Skin epidermis (tissue), 12 donors: Measurements from ENCODE around the gene LTBP1.

Source experiments
- H3K27ac ChIP-seq, 21 experiments: fragments of 200-600 bp; sonication (generic) in 11 of 21; one replicate each; pipeline ENCODE4 v1.5.0; 2020; ENCODE audit warnings: mild to moderate bottlenecking in 3 of 21, inconsistent platforms in 2 of 21, moderate library complexity in 2 of 21
- H3K4me3 ChIP-seq, 7 experiments: fragments of 200-600 bp; sonication (generic) in 2 of 7; one replicate each; pipeline ENCODE4 v1.5.0; 2020; ENCODE audit warnings: inconsistent platforms in 2 of 7, mild to moderate bottlenecking in 2 of 7, moderate library complexity in 1 of 7

The LTBP1 gene

DNA sequence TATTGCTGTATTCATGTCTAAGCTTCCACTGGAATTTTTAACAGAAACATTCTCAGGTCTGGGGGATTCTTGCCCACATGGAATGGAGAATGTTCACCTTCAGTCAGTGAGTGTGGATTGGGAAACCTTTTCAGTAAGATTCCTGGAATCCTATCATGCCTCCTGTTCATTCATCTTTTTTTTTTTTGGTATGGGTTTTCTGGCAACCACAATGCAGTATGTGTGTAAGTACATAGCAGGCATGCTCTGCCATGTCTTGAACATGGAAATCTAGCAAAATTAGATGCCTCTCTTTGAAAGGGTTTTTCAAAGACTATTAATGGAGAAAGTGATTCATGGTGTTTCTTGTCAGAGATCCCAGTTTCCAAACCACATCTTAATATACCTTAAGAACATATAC is 176.5 kb downstream of the LTBP1 start:
- H3K27ac ChIP-seq, result peak overlapping the region in 1 of 21 experiments; percentile 35

DNA sequence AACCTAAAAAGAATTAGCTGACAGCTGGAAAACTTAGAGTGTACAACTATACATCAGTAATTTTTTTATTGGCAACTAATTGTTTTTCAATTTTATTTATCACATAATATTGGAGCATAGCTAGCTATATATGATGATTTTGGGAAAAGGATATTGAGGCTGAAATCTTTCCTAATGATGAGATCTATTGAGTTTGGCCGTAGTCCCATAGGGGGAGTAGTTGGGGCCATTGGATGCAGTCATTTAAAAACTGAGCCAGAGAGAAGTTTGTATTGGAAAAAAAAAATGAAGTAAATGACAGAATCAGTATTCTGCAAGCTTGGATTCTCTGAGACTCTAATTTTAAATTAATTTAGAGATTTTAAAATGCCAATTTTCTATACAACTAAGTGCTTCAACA is 179.8 kb downstream of the LTBP1 start:
- Histone ChIP-seq H3K27ac (peak overlapping the region in 1 of 21 experiments; percentile 12), H3K4me3 (no peak overlapping the region)

More for the DNA sequence above, 176.5 kb downstream of the LTBP1 start:
- H3K4me3 ChIP-seq, result no peak overlapping the region

DNA sequence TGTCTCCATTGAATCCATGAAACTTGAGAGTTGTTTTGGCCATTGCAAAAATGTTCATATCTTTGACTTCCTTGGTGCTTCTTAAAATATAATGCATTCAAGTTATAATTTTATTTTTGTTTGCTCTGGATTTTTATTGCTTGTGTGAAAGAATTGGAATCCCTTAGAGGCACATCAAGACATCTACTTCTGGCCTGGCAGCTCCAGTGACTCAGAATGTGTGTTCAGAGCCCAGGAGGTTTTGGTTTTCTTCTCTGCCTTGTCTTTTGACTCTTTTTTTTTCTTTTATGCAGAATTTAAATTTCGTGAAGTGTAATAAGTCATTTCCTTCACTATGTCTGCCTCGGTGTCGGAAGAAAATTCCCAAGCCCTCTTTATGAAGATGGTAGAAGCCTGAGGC is 180.2 kb downstream of the LTBP1 start:
- H3K27ac ChIP-seq, result peak overlapping the region in 3 of 21 experiments; percentile 12 to 36 (median 26)
- H3K4me3 ChIP-seq, result no peak overlapping the region

DNA sequence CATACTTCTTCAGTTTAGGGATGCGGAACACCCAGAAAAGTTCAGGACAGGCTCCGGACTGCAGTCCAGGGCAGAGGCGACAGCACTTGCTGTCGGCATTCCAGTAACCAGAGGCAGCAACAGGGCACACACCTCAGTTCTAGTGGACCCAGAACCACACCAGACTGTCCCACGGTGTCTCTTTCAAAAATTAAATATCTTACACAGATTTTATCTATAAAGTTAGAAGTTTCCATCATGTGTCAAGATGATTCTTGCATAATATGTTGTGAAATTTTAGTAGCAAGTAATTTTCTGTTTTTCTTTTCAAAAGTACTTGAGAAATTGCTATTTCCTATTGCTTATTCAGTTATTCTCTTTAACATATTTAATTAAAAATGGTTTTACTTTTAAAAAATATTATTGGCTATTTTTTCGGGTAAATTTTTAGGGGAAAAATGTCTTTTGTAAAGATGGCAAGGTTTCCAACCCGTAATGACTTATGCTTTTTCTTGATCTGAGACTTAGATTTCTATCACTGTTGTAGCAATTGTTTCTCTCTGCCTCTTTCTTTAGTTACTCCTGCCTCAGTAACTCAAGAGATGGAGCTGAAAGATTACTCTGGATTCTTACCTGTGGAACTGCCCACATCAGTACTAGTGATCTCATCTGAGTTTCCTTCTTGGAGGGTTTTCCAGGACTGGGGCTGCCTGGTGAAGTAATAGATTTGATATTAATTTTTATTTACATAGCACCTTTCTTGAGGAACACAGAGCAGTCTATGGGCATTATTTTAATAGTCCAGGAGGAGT is 182.7 kb downstream of the LTBP1 start:
- H3K4me3 ChIP-seq, result no peak overlapping the region
- H3K27ac ChIP-seq, result peak overlapping the region in 1 of 21 experiments; percentile 46

DNA sequence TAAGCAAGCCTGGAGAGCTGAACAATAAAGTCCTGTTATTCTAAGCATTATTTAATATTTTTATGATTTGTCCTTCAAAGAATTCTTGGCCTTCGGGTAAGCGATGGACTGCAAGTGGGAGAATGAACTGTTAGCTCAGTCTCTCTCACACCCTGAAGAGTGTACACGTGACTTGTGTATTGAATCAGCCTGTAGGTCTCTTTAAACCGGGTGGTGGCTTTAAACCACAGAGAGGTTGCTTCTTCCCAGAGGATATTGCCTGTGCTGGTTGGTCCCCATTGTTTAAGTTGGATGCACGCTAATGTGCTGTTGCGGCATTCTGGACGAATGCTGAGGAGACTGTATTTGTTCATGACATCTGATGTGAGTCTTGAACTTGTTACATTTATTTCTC is 183.3 kb downstream of the LTBP1 start:
- Histone ChIP-seq H3K27ac (peak overlapping the region in 1 of 21 experiments; percentile 46), H3K4me3 (no peak overlapping the region)

DNA sequence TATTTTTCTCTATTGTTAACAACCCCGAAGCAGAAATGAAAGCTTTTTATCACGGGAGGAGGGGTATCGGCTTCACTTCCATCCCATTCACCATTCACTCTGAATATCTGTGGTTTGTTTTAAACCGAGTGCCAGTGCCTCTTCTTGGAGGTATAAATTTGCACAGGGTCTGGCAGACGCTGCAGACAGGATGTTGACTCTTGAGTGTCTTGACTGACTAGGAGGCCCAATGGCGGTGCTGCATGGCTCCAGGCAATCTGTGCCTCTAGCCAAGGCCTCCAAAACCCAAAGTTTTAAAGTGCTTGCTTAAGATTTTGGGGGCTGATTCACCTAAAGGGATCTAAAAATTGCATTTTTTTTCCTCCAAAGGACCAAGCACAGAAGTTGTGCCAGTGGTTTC is 183.8 kb downstream of the LTBP1 start:
- H3K4me3 ChIP-seq, result no peak overlapping the region
- no peak overlapping the region for H3K27ac ChIP-seq

DNA sequence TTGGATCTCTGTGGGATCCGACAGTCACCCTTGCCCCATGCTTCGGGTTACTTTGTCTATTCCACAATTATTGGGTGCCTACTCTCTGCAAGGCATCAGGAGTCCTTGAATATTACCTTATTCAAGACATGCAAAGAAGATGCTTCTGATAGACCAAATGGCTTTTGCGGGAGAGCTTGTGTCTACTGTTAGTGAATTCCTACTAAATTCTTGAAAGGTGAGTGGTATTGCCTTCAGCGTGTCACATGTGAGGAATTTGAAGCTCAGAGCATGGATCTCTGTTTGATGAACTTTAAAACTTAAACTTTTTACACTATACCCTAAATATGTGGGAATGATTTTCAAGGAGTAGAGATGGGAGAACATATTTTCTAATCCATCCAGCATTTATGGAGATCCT is 184.4 kb downstream of the LTBP1 start:
- no peak overlapping the region for H3K27ac ChIP-seq

DNA sequence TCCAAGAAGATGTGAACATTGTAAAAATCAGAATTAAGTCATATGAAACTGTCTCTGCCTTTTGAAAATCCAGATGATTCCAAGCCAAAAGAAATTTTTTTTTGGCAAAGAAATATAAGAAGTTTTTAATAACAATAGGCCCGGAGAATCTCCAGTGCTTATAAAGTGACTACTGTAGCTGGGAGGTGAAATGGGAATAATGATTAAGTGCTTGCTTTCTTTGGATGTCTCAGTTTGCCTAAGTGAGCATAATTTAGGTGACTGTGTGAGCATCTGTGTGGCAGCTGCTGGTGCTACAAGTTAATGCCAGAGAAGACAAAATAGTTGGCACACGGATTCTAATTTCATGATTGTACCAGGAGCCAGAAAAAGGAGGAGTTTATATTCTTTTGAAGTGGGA is 185.0 kb downstream of the LTBP1 start:
- Histone ChIP-seq H3K4me3 (no peak overlapping the region), H3K27ac (no peak overlapping the region)

More for the DNA sequence above, 184.4 kb downstream of the LTBP1 start:
- H3K4me3 ChIP-seq, result no peak overlapping the region

DNA sequence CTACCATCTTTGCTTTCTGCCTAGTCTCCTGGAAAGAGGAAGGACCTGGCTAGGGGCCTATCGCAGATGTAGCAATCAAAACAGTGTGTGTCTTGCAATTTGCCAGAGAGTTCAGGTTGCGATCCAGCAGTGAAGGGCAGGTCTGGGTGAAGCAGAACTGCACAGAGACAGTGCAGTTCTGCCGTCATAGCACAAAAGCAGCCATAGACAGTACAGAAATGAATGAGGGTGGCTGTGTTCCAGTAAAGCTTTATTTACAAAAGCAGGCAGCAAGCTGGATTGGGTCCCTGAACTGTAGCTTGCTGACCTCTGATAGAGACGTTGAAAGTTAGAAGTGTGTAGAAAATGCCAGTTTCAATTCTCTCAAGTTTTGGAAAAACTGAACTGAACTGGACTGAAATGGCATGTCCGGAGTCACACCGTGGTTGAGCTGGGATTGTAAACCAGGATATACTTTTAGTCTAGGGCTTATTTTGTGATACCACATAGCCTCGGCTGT is 186.8 kb downstream of the LTBP1 start:
- Histone ChIP-seq H3K4me3 (no peak overlapping the region), H3K27ac (peak overlapping the region in 12 of 21 experiments; percentile 23 to 85 (median 44))

DNA sequence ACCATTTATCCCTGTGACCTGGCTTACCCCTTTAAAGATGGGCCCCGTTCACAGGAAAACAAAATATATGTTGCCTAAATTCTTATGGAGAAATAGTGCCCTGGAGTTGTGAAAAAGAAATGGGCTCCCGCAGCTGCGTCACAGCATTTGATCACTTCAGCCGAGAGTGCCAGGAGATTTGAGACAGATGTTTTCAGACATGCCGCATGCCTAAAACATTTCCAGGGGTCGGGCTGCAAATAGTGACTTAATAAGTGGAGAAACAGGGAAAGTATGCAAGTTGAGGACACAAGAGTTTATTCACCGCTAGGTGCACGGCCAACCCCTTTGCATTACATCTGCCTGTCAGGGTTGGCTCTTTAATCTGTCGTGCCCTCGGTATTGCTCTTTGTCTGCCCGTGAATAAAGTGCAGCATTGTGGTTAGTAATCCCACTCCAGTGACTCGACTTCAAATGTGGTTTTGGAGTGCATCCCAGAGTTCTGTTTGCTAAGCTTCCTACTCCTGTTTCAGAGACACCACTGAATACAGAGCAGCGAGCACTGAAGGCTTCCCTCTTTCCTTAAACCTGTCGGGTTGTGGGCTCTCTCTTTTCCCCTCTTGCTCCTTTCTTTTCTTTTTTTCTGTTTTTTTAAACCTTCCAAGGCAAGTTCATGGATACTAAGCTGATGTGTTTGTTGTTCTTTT is 187.5 kb downstream of the LTBP1 start:
- peak overlapping the region; percentile 17 to 41 (median 24) for H3K4me3 ChIP-seq
- peak overlapping the region in 18 of 21 experiments; percentile 4 to 85 (median 61) for H3K27ac ChIP-seq

DNA sequence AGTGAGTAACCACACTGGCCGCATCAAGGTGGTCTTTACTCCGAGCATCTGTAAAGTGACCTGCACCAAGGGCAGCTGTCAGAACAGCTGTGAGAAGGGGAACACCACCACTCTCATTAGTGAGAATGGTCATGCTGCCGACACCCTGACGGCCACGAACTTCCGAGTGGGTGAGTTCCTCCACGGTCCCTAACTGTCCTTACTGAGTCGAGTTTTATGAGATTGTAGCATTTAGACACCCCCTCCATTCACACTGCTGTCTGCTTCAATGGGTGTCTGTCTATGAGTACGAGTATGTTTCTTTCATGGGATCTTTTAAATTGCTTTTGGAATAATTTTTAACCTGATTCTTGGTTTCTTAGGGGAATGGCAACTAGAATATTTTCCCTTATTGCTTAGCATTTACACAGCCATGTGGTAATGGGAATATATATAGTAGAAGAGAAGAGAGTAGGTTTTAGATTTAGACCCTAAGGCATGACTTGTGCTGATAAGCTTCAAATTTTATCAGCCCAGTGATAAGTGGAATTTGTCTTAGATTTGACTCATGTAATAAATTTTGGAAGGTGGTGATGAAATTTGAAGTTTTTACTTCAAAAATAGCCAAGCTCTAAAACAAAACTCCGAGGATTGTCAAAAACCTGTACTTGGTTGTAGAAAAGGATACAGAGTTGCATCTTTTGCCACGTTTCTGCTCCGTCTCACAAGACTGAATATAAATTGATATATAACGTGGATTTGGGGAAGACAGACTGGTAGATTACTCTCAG is 188.2 kb downstream of the LTBP1 start:
- H3K27ac ChIP-seq, result peak overlapping the region in 20 of 21 experiments; percentile 4 to 85 (median 58)
- peak overlapping the region; percentile 17 to 41 (median 24) for H3K4me3 ChIP-seq

DNA sequence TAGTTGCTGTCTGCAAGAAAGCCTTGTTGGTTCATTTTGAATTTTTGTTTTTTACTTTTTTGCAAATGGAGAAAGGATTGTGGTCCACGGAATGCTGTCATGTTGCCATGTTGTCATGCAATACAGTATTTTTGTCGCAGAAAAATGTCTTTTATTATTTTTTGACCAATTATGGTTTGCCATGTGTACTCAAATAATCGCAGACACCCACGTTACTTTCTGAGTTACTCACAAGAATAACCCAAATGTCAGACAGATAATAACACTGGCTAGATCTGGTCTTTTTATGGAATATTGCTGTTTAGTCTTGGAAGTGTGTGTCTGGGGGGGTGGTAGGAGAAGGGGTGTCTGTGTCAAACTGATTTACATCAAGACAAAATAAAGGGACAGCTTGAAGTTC is 188.9 kb downstream of the LTBP1 start:
- H3K4me3 ChIP-seq, result peak overlapping the region; percentile 17 to 41 (median 24)
- peak overlapping the region in 18 of 21 experiments; percentile 4 to 85 (median 61) for H3K27ac ChIP-seq

DNA sequence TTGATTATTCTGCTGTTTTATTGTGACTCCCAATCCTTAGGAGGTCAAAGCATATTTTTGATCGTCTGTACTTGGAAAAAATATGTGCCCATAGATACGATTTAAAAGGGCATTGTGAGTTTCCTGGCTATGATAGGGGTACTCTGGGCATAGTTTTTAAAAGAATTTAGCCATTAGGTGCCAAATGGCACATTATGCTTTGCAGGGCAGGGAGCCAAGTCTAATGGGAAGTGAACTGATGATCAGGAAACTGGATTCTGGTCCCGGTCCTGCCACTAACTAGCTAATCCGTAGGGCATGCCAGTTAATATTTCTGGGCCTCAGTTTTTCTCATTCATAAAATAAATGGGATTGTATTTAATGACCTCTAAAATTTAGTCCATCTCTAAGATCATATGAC is 189.3 kb downstream of the LTBP1 start:
- Histone ChIP-seq H3K27ac (peak overlapping the region in 13 of 21 experiments; percentile 16 to 85 (median 59)), H3K4me3 (peak overlapping the region in 6 of 7 experiments; percentile 7 to 41 (median 24))

DNA sequence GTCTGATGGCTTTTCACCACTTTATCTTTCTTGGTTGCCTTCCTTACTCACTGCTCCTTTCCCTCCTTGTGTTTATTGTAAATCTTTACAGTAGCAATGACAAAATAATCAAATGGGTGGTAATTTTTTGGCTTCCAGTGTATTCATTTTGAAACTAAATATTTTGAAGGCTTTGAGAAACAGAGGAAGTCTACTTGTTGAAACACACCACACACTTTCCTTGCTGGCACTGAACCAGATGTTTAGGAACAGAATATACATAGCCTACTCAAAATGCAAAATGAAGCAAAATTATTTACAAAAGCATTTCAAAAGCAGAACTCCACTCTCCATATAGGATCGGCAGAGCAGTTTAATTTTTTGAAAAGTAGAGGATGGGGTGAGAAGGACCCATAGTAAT is 189.8 kb downstream of the LTBP1 start:
- peak overlapping the region in 10 of 21 experiments; percentile 19 to 85 (median 62) for H3K27ac ChIP-seq
- H3K4me3 ChIP-seq, result peak overlapping the region in 3 of 7 experiments; percentile 18 to 41 (median 31)

DNA sequence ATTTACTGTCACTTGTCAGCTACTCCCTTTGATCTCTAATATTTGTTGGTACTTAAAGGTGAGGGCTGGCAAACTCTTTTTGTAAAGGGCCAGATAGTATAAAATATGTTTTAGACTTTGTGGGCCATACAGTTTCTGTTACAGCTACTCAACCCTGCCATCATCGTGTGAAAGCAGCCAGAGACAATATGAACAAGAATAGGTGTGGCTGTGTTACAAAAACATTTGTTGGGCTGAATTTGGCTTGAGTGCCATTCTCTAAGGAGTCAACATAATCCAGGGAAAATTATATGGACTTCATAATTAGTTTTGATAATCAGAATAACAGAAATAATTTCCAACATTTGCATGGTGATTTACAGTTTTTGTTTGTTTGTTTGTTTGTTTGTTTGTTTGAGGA is 190.6 kb downstream of the LTBP1 start:
- Histone ChIP-seq H3K27ac (peak overlapping the region in 3 of 21 experiments; percentile 14 to 85 (median 52)), H3K4me3 (no peak overlapping the region)

DNA sequence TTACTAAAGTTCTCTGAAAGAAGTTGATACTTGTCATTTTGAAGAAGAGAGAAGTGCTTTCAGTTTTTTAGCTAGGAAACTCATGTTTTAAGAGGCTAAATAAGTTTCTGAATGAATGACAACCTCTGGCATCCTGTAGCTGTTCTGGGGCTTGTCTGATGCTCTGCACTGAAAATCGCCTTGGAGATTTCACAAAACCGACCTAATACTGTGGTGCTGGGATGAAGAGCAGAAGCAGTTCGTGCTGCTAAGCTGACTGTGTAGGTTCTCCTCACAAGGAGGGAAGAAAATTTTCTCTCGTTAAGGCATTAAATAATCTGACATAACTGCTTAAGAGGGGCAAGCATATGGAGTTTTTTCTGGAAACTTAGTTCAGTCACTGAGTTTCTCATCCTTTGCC is 193.2 kb downstream of the LTBP1 start:
- Histone ChIP-seq H3K4me3 (no peak overlapping the region), H3K27ac (no peak overlapping the region)

DNA sequence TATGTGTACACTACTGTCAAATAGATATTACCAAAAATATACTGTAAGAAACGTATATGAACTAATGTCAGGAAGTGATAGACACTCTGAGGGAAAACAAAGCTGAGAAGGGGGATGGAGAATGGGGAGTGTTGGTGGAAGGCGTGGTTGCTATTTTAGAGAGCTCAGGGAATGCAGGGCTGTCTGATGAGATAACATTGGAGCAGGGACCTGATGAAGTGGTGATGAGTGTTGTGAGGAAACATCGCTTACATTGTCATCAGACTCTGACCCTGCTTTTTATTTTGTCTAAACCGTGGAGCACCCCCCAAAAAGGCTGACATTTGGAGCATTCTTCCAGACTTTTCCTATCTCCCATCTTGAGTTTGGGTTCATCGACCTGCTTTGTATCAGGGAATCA is 194.7 kb downstream of the LTBP1 start:
- no peak overlapping the region for H3K4me3 ChIP-seq
- H3K27ac ChIP-seq, result no peak overlapping the region

DNA sequence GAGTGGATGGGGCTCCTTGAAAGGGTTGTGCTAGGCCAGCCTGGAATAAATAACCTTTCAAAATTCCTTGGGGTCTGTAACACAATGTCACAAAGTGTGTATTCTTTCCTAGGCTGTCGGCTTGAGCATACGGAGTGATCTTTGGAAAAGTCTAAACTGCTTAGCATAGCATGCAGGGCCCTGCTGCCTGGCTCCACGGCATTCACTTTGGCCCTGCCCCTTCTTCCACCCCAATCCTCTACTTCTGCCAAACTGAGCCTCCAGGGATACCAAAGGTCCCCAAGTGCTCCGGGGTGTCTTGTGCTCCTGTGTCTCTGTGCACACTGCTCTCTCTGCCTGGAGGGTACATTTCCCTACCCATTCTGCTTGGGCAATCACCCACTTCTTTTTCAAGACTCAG is 196.1 kb downstream of the LTBP1 start:
- H3K27ac ChIP-seq, result no peak overlapping the region
- no peak overlapping the region for H3K4me3 ChIP-seq

DNA sequence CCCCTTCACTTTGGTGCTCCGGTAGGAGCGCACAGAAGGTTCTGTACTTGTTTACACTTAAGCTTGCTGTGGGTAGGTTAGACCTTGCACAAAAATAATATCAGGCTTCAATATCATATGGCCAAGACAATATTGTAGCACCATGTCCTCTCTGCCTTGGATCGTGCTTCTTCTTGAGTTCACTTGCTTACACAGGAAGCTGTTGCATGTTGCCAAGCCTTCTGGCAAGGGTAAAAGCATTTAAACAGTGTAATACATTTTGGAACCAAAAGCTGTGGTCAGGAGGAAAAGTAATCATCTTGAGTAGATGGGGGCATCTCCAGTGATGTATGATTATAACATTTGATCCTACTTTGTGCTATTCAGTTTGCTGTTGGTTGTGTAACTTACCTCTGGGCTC is 197.5 kb downstream of the LTBP1 start:
- H3K27ac ChIP-seq, result peak overlapping the region in 1 of 21 experiments; percentile 11
- H3K4me3 ChIP-seq, result no peak overlapping the region

DNA sequence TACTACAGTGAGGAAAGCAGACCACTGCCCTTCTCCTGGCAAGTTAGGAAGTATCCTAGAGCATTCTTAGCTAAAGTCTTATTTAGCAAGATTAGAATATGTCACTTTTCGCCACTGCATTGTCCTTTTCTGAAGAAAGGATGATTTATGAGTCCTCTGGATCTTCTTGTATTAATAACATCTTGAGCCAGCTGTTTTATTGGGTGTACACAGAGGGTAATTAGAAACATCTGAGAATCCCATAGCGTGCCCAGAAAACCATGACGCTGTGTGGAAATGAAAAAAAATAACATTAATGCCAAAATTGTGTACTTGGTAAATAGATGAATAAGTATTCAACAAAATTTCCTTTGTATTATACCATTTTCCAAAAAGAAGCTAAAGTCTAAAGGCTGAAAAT is 198.7 kb downstream of the LTBP1 start:
- H3K27ac ChIP-seq, result peak overlapping the region in 7 of 21 experiments; percentile 4 to 77 (median 44)
- H3K4me3 ChIP-seq, result no peak overlapping the region
